GM21526 (cell line): ENCODE measurements around the gene TRIM14.
"Not testable (repeated sequence)": the region's sequence is repeated elsewhere in the genome, so short reads cannot be mapped to it uniquely, and the experiment has no call there.

ENCODE experiments used
- ATAC-seq: cut with Tn5 transposase; IDR thresholded peaks from one replicate; pipeline ENCODE4 v1.9.1; 2021; ENCODE audit warnings: moderate library complexity; ENCODE audit not compliant: unreplicated experiment, low FRiP score

Gene TRIM14

GRCh38 chr9:98020476-98021145 lies 98.4 kb downstream of the TRIM14 start:
- no peak for ATAC-seq

- not testable (repeated sequence) for ATAC-seq
Measured at GRCh38 chr9:98019869-98020268, 99.2 kb downstream of the TRIM14 start.
